Upper lobe of left lung (tissue), 6 donors: Measurements from ENCODE around the gene CLCNKA. TPM values are rescaled to one million over a fixed set of nuclear protein-coding genes. Genes with fewer than 3 reads are reported as not detected.
"Not testable (repeated sequence)": the region's sequence is repeated elsewhere in the genome, so short reads cannot be mapped to it uniquely, and the experiment has no call there.

Experiments used
- ATAC-seq, 2 donors: fragments of 200-7000 bp; cut with Tn5 transposase; one replicate each; pipeline ENCODE4 v1.9.1; 2022; ENCODE audit warnings: mild to moderate bottlenecking in 2 of 2, moderate library complexity in 2 of 2; ENCODE audit not compliant: low FRiP score in 2 of 2
- DNase-seq, 2 donors: peaks; one replicate each; pipeline ENCODE4 v3.0.0-alpha.2; 2019 to 2020
- H3K27ac ChIP-seq, 4 donors: fragments of 200-600 bp; sonication (generic); one replicate each; pipeline ENCODE4 v1.5.1; 2016 to 2019
- H3K27me3 ChIP-seq, 4 donors: fragments of 200-600 bp; sonication (generic); one replicate each; pipeline ENCODE4 v1.5.1; 2017 to 2019
- H3K36me3 ChIP-seq, 4 donors: fragments of 200-600 bp; sonication (generic); one replicate each; pipeline ENCODE4 v1.5.1; 2016 to 2019
- H3K4me1 ChIP-seq, 4 donors: fragments of 200-600 bp; sonication (generic); one replicate each; pipeline ENCODE4 v1.5.1; 2018 to 2019
- H3K4me3 ChIP-seq, 4 donors: fragments of 200-600 bp; sonication (generic); one replicate each; pipeline ENCODE4 v1.5.1; 2017 to 2019; ENCODE audit warnings: mild to moderate bottlenecking in 2 of 4, moderate library complexity in 1 of 4
- H3K9me3 ChIP-seq, 4 donors: fragments of 200-600 bp; sonication (generic); one replicate each; pipeline ENCODE4 v1.5.1; 2018 to 2019
- CTCF ChIP-seq, 6 experiments: fragments of 450-650 bp in 4 of 6; fragments of 200-600 bp in 2 of 6; sonication (generic) in 2 of 6; IDR thresholded peaks; one replicate each; pipeline ENCODE4 v1.5.1; 2016 to 2019; ENCODE audit warnings: antibody characterized with exemption in 6 of 6
- EP300 ChIP-seq, 4 donors: sonication (generic); formaldehyde crosslinking; IDR thresholded peaks; one replicate each; pipeline ENCODE4 v1.5.1; 2017; ENCODE audit warnings: antibody characterized with exemption in 4 of 4, control low read depth in 2 of 4
- POLR2A ChIP-seq, 4 donors: fragments of 450-650 bp; IDR thresholded peaks; one replicate each; pipeline ENCODE4 v1.5.1; 2016 to 2017; ENCODE audit warnings: antibody characterized with exemption in 4 of 4, mild to moderate bottlenecking in 2 of 4
- POLR2AphosphoS5 ChIP-seq, 2 donors: sonication (generic); formaldehyde crosslinking; IDR thresholded peaks; one replicate each; pipeline ENCODE4 v1.5.1; 2017; ENCODE audit warnings: antibody characterized with exemption in 2 of 2
- WGBS, 2 donors: methylation state at CpG; one replicate each; pipeline ENCODE4 v1.1.5; 2017 to 2018; 5-methylcytosine and 5-hydroxymethylcytosine counted together
- total RNA-seq, 6 donors: library from RNA; depleted of rRNA in 4 of 6; stranded (reverse); fragments of >200 nt in 4 of 6; gene quantifications; one replicate each; pipeline versions ENCODE4 v1.1.0 to v1.2.1, GENCODE V29; 2016 to 2021
- donor health status: DM: no; HTN: no; CAD: no; lungs with moderate emphysema.
- donor health status: DM: no; HTN: yes; CAD: no; lungs with severe emphysema.

CLCNKA gene
- total RNA-seq, 6 donors from 2014 or later, result 0.20 to 0.89 (median 0.49) TPM; not detected in 3

GRCh38 chr1:16029288-16029687 lies 7.5 kb downstream of the CLCNKA start:
- WGBS, 2 donors, result 71 to 88% methylated on average over 1 of the region's 1 CpG
- H3K27ac ChIP-seq, result no peak overlapping the region
- TF ChIP-seq EP300 (IDR thresholded peaks at IDR 0.05) (no peak), POLR2A (IDR thresholded peaks at IDR 0.05) (no peak), CTCF (IDR thresholded peaks at IDR 0.05) (no peak), POLR2AphosphoS5 (IDR thresholded peaks at IDR 0.05) (no peak)
- H3K4me3 ChIP-seq, result no peak overlapping the region
- no peaks in the 10 kb centered on the region for H3K9me3 ChIP-seq
- no peak for DNase-seq
- ATAC-seq, result no peak
- H3K36me3 ChIP-seq, result no peaks in the 10 kb centered on the region
- peaks cover 0 to 8% (median 2%) of the 10 kb centered on the region in 4 donors for H3K27me3 ChIP-seq
- peaks cover 8 to 18% (median 13%) of the 10 kb centered on the region in 4 donors for H3K4me1 ChIP-seq

GRCh38 chr1:16031551-16031950 lies 9.7 kb downstream of the CLCNKA start:
- no peak overlapping the region for H3K27ac ChIP-seq
- peaks cover 8 to 18% (median 13%) of the 10 kb centered on the region in 4 donors for H3K4me1 ChIP-seq
- no peak overlapping the region for H3K4me3 ChIP-seq
- peaks cover 0 to 8% (median 2%) of the 10 kb centered on the region in 4 donors for H3K27me3 ChIP-seq
- ATAC-seq, result no peak
- H3K36me3 ChIP-seq, result no peaks in the 10 kb centered on the region
- H3K9me3 ChIP-seq, result no peaks in the 10 kb centered on the region
- DNase-seq, result peak in 1 of 2 donors; percentile 17
- 87 to 90% methylated on average over 2 to 5 of the region's 8 CpGs for WGBS, 2 donors
- no peak for TF ChIP-seq POLR2A (IDR thresholded peaks at IDR 0.05)

GRCh38 chr1:16032388-16033102 lies 10.7 kb downstream of the CLCNKA start:
- H3K27me3 ChIP-seq, result no peaks in the 10 kb centered on the region
- ATAC-seq (peak; percentile 89 to 93), DNase-seq (peak in 1 of 2 donors; percentile 87)
- H3K4me3 ChIP-seq, result no peak overlapping the region
- H3K36me3 ChIP-seq, result no peaks in the 10 kb centered on the region
- H3K27ac ChIP-seq, result no peak overlapping the region
- peak; percentile 92 to 97 (median 96) for TF ChIP-seq CTCF (IDR thresholded peaks at IDR 0.05)
- TF ChIP-seq POLR2AphosphoS5 (IDR thresholded peaks at IDR 0.05), result no peak
- WGBS, 2 donors, result 54 to 57% methylated on average over 10 to 16 of the region's 18 CpGs
- H3K9me3 ChIP-seq, result no peaks in the 10 kb centered on the region
- H3K4me1 ChIP-seq, result peaks cover 0 to 9% (median 5%) of the 10 kb centered on the region in 4 donors

GRCh38 chr1:16033103-16033632 lies 11.3 kb downstream of the CLCNKA start:
- H3K4me1 ChIP-seq, H3K4me3 ChIP-seq, H3K27me3 ChIP-seq, ATAC-seq, H3K9me3 ChIP-seq, DNase-seq, H3K36me3 ChIP-seq, H3K27ac ChIP-seq: not testable (repeated sequence)
- WGBS, 2 donors, result 58% methylated on average over 1 to 7 of the region's 7 CpGs

GRCh38 chr1:16036461-16036860 lies 14.6 kb downstream of the CLCNKA start:
- H3K27me3 ChIP-seq, H3K9me3 ChIP-seq, H3K4me3 ChIP-seq, ATAC-seq, H3K36me3 ChIP-seq, H3K4me1 ChIP-seq, H3K27ac ChIP-seq, DNase-seq: not testable (repeated sequence)
- whole genome bisulfite sequencing, 2 donors, result 89% methylated on average over 10 of the region's 11 CpGs; no CpG with 5 or more reads in 1 of the 2 donors

GRCh38 chr1:16038620-16038912 lies 16.7 kb downstream of the CLCNKA start:
- no peak overlapping the region for H3K4me3 ChIP-seq
- TF ChIP-seq POLR2A (IDR thresholded peaks at IDR 0.05) (no peak), CTCF (IDR thresholded peaks at IDR 0.05) (no peak), EP300 (IDR thresholded peaks at IDR 0.05) (no peak), POLR2AphosphoS5 (IDR thresholded peaks at IDR 0.05) (no peak)
- H3K27me3 ChIP-seq, result no peaks in the 10 kb centered on the region
- WGBS, 2 donors, result 84 to 90% methylated on average over 2 to 4 of the region's 4 CpGs
- no peaks in the 10 kb centered on the region for H3K36me3 ChIP-seq
- H3K27ac ChIP-seq, result no peak overlapping the region
- DNase-seq, result no peak
- no peaks in the 10 kb centered on the region for H3K4me1 ChIP-seq
- ATAC-seq, result no peak
- no peaks in the 10 kb centered on the region for H3K9me3 ChIP-seq

GRCh38 chr1:16039871-16040270 lies 18.0 kb downstream of the CLCNKA start:
- H3K9me3 ChIP-seq, H3K27ac ChIP-seq, H3K27me3 ChIP-seq, H3K4me3 ChIP-seq, H3K4me1 ChIP-seq, ATAC-seq, H3K36me3 ChIP-seq: not testable (repeated sequence)
- DNase-seq, result peak in 1 of 2 donors; percentile 63
- WGBS, 2 donors, result 50 to 73% methylated on average over 1 to 8 of the region's 8 CpGs
